ENCODE measurements around the gene ROCK2.

DNA sequence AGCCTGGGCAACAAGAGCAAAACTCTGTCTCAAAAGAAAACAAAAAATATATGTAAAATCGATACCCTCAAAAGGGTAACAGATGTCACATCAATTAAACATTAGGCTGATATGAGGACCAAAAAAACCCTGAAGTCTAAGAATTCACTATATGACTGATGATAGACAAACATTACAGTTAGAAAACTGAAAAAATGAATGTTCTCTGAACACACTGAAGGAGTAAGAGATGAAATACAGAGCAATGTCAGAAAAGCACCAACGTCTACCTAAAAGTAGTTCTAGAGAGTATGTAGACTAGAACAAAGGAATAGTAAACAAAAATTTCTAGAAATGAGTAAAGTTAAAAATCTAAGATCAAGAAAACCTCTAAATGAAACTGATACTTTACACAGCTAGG, 107.3 kb downstream of the ROCK2 start:
- TF ChIP-seq, protein P1, sequence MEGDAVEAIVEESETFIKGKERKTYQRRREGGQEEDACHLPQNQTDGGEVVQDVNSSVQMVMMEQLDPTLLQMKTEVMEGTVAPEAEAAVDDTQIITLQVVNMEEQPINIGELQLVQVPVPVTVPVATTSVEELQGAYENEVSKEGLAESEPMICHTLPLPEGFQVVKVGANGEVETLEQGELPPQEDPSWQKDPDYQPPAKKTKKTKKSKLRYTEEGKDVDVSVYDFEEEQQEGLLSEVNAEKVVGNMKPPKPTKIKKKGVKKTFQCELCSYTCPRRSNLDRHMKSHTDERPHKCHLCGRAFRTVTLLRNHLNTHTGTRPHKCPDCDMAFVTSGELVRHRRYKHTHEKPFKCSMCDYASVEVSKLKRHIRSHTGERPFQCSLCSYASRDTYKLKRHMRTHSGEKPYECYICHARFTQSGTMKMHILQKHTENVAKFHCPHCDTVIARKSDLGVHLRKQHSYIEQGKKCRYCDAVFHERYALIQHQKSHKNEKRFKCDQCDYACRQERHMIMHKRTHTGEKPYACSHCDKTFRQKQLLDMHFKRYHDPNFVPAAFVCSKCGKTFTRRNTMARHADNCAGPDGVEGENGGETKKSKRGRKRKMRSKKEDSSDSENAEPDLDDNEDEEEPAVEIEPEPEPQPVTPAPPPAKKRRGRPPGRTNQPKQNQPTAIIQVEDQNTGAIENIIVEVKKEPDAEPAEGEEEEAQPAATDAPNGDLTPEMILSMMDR (IDR thresholded peaks at IDR 0.05; ENCODE audit: control extremely low read depth in 1 of 3, insufficient read depth in 1 of 3, low read depth in 1 of 3, low read length in 3 of 3), result no peak
- TF ChIP-seq ZNF274 (IDR thresholded peaks at IDR 0.05; ENCODE audit: borderline replicate concordance, extremely low read depth, low read length), result no peak
- no peak for TF ChIP-seq EZH2 (IDR thresholded peaks at IDR 0.05; ENCODE audit: low read depth, low read length, severe bottlenecking)
- TF ChIP-seq TAF1 (IDR thresholded peaks at IDR 0.05; ENCODE audit: low read depth, low read length), result no peak
- TF ChIP-seq POLR2A (IDR thresholded peaks at IDR 0.05; ENCODE audit: control extremely low read depth in 1 of 2, low read depth in 2 of 2, low read length in 2 of 2), result no peak
- TF ChIP-seq CBX5 (IDR thresholded peaks at IDR 0.05; ENCODE audit: low read depth, low read length), result no peak
- no peak for TF ChIP-seq POLR2AphosphoS5 (IDR thresholded peaks at IDR 0.05; ENCODE audit: low read depth, low read length)
- TF ChIP-seq EP300 (IDR thresholded peaks at IDR 0.05; ENCODE audit: borderline replicate concordance in 1 of 2, low read depth in 2 of 2, low read length in 2 of 2), result no peak
- no peak for TF ChIP-seq RBBP5 (IDR thresholded peaks at IDR 0.05; ENCODE audit: borderline replicate concordance, low read depth, low read length)
- TF ChIP-seq EGR1 (IDR thresholded peaks at IDR 0.05; ENCODE audit: borderline replicate concordance, low read depth, low read length), result no peak
- TF ChIP-seq, protein P2, sequence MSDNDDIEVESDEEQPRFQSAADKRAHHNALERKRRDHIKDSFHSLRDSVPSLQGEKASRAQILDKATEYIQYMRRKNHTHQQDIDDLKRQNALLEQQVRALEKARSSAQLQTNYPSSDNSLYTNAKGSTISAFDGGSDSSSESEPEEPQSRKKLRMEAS (IDR thresholded peaks at IDR 0.05), result no peak
- TF ChIP-seq BRCA1 (IDR thresholded peaks at IDR 0.05; ENCODE audit: low read depth, low read length), result no peak
- TF ChIP-seq KDM1A (IDR thresholded peaks at IDR 0.05; ENCODE audit: borderline replicate concordance, low read length), result no peak

Measured in H1 (cell line).